ENCODE measurements around the gene CDC20B.
"Not testable (repeated sequence)": the region's sequence is repeated elsewhere in the genome, so short reads cannot be mapped to it uniquely, and the experiment has no call there.

The CDC20B gene

DNA sequence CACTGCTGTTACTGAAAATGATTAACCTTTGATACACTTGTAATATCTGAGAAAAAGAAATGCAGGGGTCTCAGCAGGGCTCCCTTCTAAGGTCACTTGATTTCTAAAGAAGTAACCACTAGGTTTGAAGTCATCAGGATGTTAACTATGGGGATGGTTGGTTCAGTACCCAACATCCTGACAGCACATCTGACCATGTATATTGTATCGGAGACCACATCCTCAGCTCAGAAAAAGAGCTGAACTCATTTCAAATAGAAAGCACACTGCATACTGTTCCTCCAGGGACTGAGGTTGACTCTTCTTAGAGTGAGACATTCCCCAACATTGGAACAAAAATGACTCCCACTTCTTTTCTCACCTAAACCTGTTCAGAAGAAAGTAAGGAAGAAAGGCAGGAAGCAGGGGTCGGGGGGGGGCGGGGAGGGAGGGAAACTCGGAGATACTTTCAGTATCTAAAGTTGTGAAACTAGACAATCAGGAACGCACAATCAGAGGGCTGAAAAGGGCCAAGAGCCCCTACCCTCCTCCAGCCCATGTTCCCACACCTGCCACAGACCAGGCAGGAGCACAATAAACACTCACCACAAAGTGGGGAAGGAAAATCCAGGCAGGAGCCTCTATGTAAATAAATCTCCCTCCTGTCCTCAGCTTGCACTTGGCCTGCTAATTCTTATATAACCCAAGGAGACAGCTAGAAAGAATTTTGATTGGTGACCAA lies 71.3 kb downstream of the CDC20B start:
- no peak for DNase-seq

GRCh38 chr5:55101148-55101547 lies 71.8 kb downstream of the CDC20B start:
- DNase-seq: not testable (repeated sequence)

GRCh38 chr5:55096861-55097260 lies 76.1 kb downstream of the CDC20B start:
- no peak for DNase-seq

DNA sequence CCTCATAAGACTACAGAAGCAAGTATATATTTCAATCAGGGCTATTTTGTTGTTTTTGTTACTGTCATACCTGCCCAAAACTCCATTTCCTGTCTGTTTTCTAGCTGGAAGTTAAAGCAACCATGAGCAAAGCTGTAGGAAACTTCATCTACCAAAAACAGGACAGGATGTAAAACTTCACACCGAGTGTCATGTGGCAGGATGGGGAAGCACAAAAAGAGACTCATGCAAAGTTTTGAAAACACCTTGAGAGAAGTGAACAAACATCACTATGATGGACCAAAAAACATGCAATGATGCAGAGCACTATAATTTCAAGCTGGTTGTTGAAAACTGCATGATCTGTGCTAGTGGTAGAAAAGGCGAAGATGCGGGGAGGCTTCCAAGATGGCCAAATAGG lies 76.8 kb downstream of the CDC20B start:
- no peak for DNase-seq

GRCh38 chr5:55091011-55091410 lies 82.0 kb downstream of the CDC20B start:
- DNase-seq: not testable (repeated sequence)

- not testable (repeated sequence) for DNase-seq
Measured at GRCh38 chr5:55089301-55089700, 83.7 kb downstream of the CDC20B start.

- DNase-seq: no peak
Measured at GRCh38 chr5:55081541-55081940, 91.4 kb downstream of the CDC20B start.

DNA sequence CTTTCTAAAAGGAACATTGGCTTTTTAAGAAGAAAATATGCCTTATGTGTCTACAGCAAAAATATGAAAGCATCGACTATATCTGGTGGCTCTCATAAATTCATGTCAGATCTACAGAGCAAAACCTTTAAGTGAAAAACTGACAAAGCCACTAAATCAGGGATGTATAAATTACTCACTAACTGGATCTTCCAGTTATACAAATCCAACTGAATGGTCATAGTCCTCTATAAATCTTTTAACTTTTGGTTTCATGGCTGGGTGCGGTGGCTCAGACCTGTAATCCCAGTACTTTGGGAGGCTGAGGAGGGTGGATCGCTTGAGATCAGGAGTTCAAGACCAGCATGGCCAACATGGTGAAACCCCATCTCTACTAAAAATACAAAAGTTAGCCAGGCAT lies 99.8 kb downstream of the CDC20B start:
- DNase-seq: no peak

GRCh38 chr5:55072666-55073065 lies 100.3 kb downstream of the CDC20B start:
- DNase-seq: no peak

DNA sequence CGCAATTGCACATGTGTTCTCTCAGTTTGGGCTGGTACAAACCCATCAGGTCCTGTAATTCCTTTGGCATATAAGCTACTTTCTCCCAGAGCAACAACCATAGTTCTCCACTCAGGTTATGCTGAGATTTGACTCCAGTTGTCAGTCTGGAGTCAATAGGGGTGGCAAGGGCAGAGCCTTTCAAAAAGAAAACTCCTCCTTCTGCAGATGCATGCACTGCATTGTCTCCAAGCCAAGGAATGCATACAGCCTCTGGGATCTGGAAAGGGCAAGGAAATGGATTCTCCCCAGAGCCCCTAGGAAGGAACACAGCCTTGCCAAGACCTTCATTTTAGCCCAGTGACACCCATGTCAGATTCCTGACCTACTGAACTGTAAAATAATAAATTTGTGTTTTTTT lies 101.6 kb downstream of the CDC20B start:
- no peak for DNase-seq

- no peak for DNase-seq
Measured at GRCh38 chr5:55070968-55071367, 102.0 kb downstream of the CDC20B start.

GRCh38 chr5:55066277-55066676 lies 106.7 kb downstream of the CDC20B start:
- DNase-seq: no peak

GRCh38 chr5:55064523-55064922 lies 108.5 kb downstream of the CDC20B start:
- DNase-seq: no peak

GRCh38 chr5:55063899-55064298 lies 109.1 kb downstream of the CDC20B start:
- DNase-seq: no peak

- no peak for DNase-seq
Measured at GRCh38 chr5:55063220-55063863, 109.6 kb downstream of the CDC20B start.
